H9 (cell line): Measurements from ENCODE around the gene TAS2R30. TPM values are rescaled to one million over a fixed set of nuclear protein-coding genes. Genes with fewer than 3 reads are reported as not detected.

ENCODE experiments used
- DNase-seq: peaks from one replicate; pipeline ENCODE4 v3.0.0-alpha.2; 2017
- H2AFZ ChIP-seq: one replicate; pipeline ENCODE4 v1.6.1; 2013; ENCODE audit warnings: mild to moderate bottlenecking, low read length, control low read depth, moderate library complexity
- H2AK5ac ChIP-seq: 2 replicates; pipeline ENCODE4 v1.6.1; 2013; ENCODE audit warnings: low read length, control low read depth, mixed read lengths; ENCODE audit not compliant: insufficient read length
- H2BK120ac ChIP-seq: one replicate; pipeline ENCODE4 v1.6.1; 2013; ENCODE audit warnings: low read depth, mild to moderate bottlenecking, low read length, control low read depth, inconsistent platforms; ENCODE audit not compliant: poor library complexity, severe bottlenecking
- H2BK12ac ChIP-seq: 2 replicates; pipeline ENCODE4 v1.6.1; 2013; ENCODE audit warnings: low read length, control low read depth, mixed read lengths, low read depth; ENCODE audit not compliant: insufficient read length
- H2BK15ac ChIP-seq: 2 replicates; pipeline ENCODE4 v1.6.1; 2013; ENCODE audit warnings: low read depth, low read length, control low read depth
- H2BK20ac ChIP-seq: one replicate; pipeline ENCODE4 v1.6.1; 2013; ENCODE audit warnings: low read depth, mild to moderate bottlenecking, low read length, control low read depth, inconsistent platforms; ENCODE audit not compliant: poor library complexity, severe bottlenecking
- H2BK5ac ChIP-seq: 2 replicates; pipeline ENCODE4 v1.6.1; 2013; ENCODE audit warnings: low read length, control low read depth, mixed read lengths; ENCODE audit not compliant: insufficient read length
- H3K14ac ChIP-seq: 2 replicates; pipeline ENCODE4 v1.6.1; 2013; ENCODE audit warnings: low read length, control low read depth; ENCODE audit not compliant: insufficient read depth
- H3K18ac ChIP-seq: 2 replicates; pipeline ENCODE4 v1.6.1; 2013; ENCODE audit warnings: low read depth, mild to moderate bottlenecking, mixed read lengths, low read length, control low read depth; ENCODE audit not compliant: insufficient read length
- H3K23ac ChIP-seq: 2 replicates; pipeline ENCODE4 v1.6.1; 2013; ENCODE audit warnings: low read length, control low read depth, mixed read lengths, low read depth; ENCODE audit not compliant: insufficient read length
- H3K23me2 ChIP-seq: 2 replicates; pipeline ENCODE4 v1.6.1; 2013; ENCODE audit warnings: low read depth, mild to moderate bottlenecking, mixed read lengths, low read length, control low read depth; ENCODE audit not compliant: insufficient read length, poor library complexity, severe bottlenecking
- H3K27ac ChIP-seq: 2 replicates; pipeline ENCODE4 v1.5.1; 2013; ENCODE audit warnings: low read length, control low read depth, mixed read lengths, low read depth; ENCODE audit not compliant: insufficient read length
- H3K27me3 ChIP-seq: 2 replicates; pipeline ENCODE4 v1.6.1; 2013; ENCODE audit warnings: low read length, control low read depth, inconsistent platforms; ENCODE audit not compliant: insufficient read depth
- H3K4ac ChIP-seq: 2 replicates; pipeline ENCODE4 v1.6.1; 2013; ENCODE audit warnings: low read depth, mild to moderate bottlenecking, control low read depth, inconsistent platforms, low read length, moderate library complexity
- H3K4me1 ChIP-seq: 2 replicates; pipeline ENCODE4 v1.6.1; 2013; ENCODE audit warnings: low read length, control low read depth, inconsistent platforms; ENCODE audit not compliant: insufficient read depth
- H3K4me2 ChIP-seq: 2 replicates; pipeline ENCODE4 v1.6.1; 2013; ENCODE audit warnings: low read length, control low read depth, mixed read lengths; ENCODE audit not compliant: insufficient read length, insufficient read depth
- H3K56ac ChIP-seq: 2 replicates; pipeline ENCODE4 v1.6.1; 2013; ENCODE audit warnings: low read depth, mild to moderate bottlenecking, mixed read lengths, low read length, control low read depth; ENCODE audit not compliant: insufficient read length
- H3K79me1 ChIP-seq: 2 replicates; pipeline ENCODE4 v1.6.1; 2013; ENCODE audit warnings: low read depth, mild to moderate bottlenecking, moderate library complexity, low read length, control low read depth, inconsistent platforms; ENCODE audit not compliant: insufficient read depth, poor library complexity, severe bottlenecking
- H3K79me2 ChIP-seq: 2 replicates; pipeline ENCODE4 v1.6.1; 2013; ENCODE audit warnings: low read length, control low read depth, inconsistent platforms; ENCODE audit not compliant: insufficient read depth
- H3K9ac ChIP-seq: 2 replicates; pipeline ENCODE4 v1.6.1; 2013; ENCODE audit warnings: low read length, control low read depth, mixed read lengths; ENCODE audit not compliant: insufficient read length; ENCODE audit errors: extremely low read depth
- H3K9me3 ChIP-seq: one replicate; pipeline ENCODE4 v1.6.1; 2013; ENCODE audit warnings: low read depth, low read length, inconsistent platforms; ENCODE audit not compliant: control insufficient read depth
- H3T11ph ChIP-seq: one replicate; pipeline ENCODE4 v1.6.1; 2013; ENCODE audit warnings: mild to moderate bottlenecking, low read length, control low read depth, inconsistent platforms
- H4K20me1 ChIP-seq: one replicate; pipeline ENCODE4 v1.6.1; 2013; ENCODE audit not compliant: control insufficient read depth, insufficient read length, insufficient read depth
- H4K5ac ChIP-seq: 2 replicates; pipeline ENCODE4 v1.6.1; 2013; ENCODE audit warnings: low read depth, mild to moderate bottlenecking, mixed read lengths, low read length, control low read depth; ENCODE audit not compliant: insufficient read length
- H4K8ac ChIP-seq: replicated peaks from 2 replicates; pipeline ENCODE4 v1.6.1; 2013; ENCODE audit warnings: low read length, control low read depth, mixed read lengths, low read depth; ENCODE audit not compliant: insufficient read length
- H4K91ac ChIP-seq: 2 replicates; pipeline ENCODE4 v1.6.1; 2013; ENCODE audit warnings: low read depth, mild to moderate bottlenecking, moderate library complexity, mixed read lengths, low read length, control low read depth; ENCODE audit not compliant: insufficient read length
- H3K27ac Mint-ChIP-seq, 3 experiments: 2 replicates in 2 of 3; 3 replicates in 1 of 3; pipeline ENCODE4 v1.8.0; 2020 to 2021; ENCODE audit warnings: mixed read lengths in 3 of 3, mild to moderate bottlenecking in 1 of 3, moderate library complexity in 1 of 3
- H3K27me3 Mint-ChIP-seq: 2 replicates; pipeline ENCODE4 v1.8.0; 2021; ENCODE audit warnings: low read depth, mild to moderate bottlenecking, moderate library complexity, mixed read lengths
- H3K36me3 Mint-ChIP-seq, 3 experiments: 2 replicates in 2 of 3; 3 replicates in 1 of 3; pipeline ENCODE4 v1.8.0; 2020 to 2021; ENCODE audit warnings: low read depth in 3 of 3, mixed read lengths in 3 of 3; ENCODE audit not compliant: insufficient read depth in 1 of 3
- H3K4me1 Mint-ChIP-seq, 2 experiments: 2 replicates each; pipeline ENCODE4 v1.8.0; 2020; ENCODE audit warnings: mixed read lengths in 2 of 2
- H3K4me3 Mint-ChIP-seq, 2 experiments: 2 replicates in 1 of 2; 3 replicates in 1 of 2; pipeline ENCODE4 v1.8.0; 2020 to 2021; ENCODE audit warnings: mild to moderate bottlenecking in 2 of 2, mixed read lengths in 2 of 2, moderate library complexity in 1 of 2
- H3K9me3 Mint-ChIP-seq, 2 experiments: 2 replicates in 1 of 2; 3 replicates in 1 of 2; pipeline ENCODE4 v1.8.0; 2020; ENCODE audit warnings: mild to moderate bottlenecking in 2 of 2, mixed read lengths in 2 of 2, moderate library complexity in 1 of 2
- total RNA-seq: library from RNA; stranded (reverse); gene quantifications from 2 replicates; pipeline ENCODE4 v1.2.1, GENCODE V29; 2021
- TF ChIP-seq, protein P1 (sequence below): fragments of 200-600 bp; sonication (generic); conservative IDR thresholded peaks from 3 replicates; pipeline ENCODE4 v1.8.0; 2021; ENCODE audit warnings: antibody characterized with exemption, mild to moderate bottlenecking

Gene TAS2R30
- total RNA-seq, 1 experiment from 2014 or later: 2.0 TPM

DNA sequence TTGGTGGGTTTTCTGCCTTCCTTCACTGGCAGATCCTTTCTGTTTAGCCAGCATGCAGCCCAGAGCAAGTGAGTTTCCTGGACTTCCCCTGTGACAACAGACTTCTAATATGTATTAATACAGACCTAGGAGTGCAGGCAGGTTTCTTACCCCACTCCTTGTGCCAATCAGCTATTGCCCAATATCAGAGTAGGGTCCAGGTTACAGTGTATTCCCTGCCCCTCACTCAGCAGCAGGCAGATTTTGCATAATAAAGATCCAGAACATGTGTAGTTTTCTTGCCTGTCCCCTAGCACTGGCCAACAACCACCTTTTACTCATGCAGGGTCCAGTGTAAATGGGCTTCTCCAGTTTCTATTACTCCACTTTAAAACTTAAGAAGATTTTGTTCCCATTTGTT, 31.9 kb upstream of the TAS2R30 start:
- H4K91ac ChIP-seq: no peak overlapping the region
- H2AFZ ChIP-seq: no peak overlapping the region
- no peak overlapping the region for H3K14ac ChIP-seq
- peak overlapping the region; percentile 25 to 83 (median 59); a peak in 4 of 7 replicates for H3K27ac Mint-ChIP-seq
- DNase-seq: no peak
- no peak overlapping the region for H4K5ac ChIP-seq
- H3K4me3 Mint-ChIP-seq: no peak overlapping the region
- peaks cover 25 to 28% of the 10 kb centered on the region in 2 experiments for H3K4me1 Mint-ChIP-seq
- H2BK12ac ChIP-seq: no peak overlapping the region
- no peak overlapping the region for H2AK5ac ChIP-seq
- no peaks in the 10 kb centered on the region for H4K20me1 ChIP-seq
- no peaks in the 10 kb centered on the region for H3K9me3 Mint-ChIP-seq
- H3K27me3 ChIP-seq: no peaks in the 10 kb centered on the region
- peaks cover 8% of the 10 kb centered on the region for H3K79me1 ChIP-seq
- no peak overlapping the region; the same call in 1 of the 2 replicates for H2BK15ac ChIP-seq
- no peak overlapping the region for H4K8ac ChIP-seq
- no peak overlapping the region for H2BK20ac ChIP-seq
- H3K18ac ChIP-seq: no peak overlapping the region
- H3K23me2 ChIP-seq: no peaks in the 10 kb centered on the region
- no peak overlapping the region for H2BK5ac ChIP-seq
- H3K23ac ChIP-seq: no peak overlapping the region
- peaks cover 31% of the 10 kb centered on the region for H3K79me2 ChIP-seq
- no peak overlapping the region for H3K4ac ChIP-seq
- H3K27me3 Mint-ChIP-seq: no peaks in the 10 kb centered on the region
- TF ChIP-seq, protein P1, sequence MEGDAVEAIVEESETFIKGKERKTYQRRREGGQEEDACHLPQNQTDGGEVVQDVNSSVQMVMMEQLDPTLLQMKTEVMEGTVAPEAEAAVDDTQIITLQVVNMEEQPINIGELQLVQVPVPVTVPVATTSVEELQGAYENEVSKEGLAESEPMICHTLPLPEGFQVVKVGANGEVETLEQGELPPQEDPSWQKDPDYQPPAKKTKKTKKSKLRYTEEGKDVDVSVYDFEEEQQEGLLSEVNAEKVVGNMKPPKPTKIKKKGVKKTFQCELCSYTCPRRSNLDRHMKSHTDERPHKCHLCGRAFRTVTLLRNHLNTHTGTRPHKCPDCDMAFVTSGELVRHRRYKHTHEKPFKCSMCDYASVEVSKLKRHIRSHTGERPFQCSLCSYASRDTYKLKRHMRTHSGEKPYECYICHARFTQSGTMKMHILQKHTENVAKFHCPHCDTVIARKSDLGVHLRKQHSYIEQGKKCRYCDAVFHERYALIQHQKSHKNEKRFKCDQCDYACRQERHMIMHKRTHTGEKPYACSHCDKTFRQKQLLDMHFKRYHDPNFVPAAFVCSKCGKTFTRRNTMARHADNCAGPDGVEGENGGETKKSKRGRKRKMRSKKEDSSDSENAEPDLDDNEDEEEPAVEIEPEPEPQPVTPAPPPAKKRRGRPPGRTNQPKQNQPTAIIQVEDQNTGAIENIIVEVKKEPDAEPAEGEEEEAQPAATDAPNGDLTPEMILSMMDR: no peak
- peaks cover 2% of the 10 kb centered on the region; the same call in 1 of the 2 replicates for H3K4me1 ChIP-seq
- H3K9me3 ChIP-seq: no peaks in the 10 kb centered on the region
- H3K36me3 Mint-ChIP-seq: peaks cover 22 to 44% (median 41%) of the 10 kb centered on the region in 3 experiments; a peak in 6 of 7 replicates
- no peak overlapping the region for H2BK120ac ChIP-seq
- no peak overlapping the region for H3K56ac ChIP-seq
- no peak overlapping the region for H3K4me2 ChIP-seq
- no peak overlapping the region for H3K27ac ChIP-seq
- peak overlapping the region; percentile 47 for H3K9ac ChIP-seq
- no peak overlapping the region for H3T11ph ChIP-seq
